ENCODE data around the gene GAA.

DNA sequence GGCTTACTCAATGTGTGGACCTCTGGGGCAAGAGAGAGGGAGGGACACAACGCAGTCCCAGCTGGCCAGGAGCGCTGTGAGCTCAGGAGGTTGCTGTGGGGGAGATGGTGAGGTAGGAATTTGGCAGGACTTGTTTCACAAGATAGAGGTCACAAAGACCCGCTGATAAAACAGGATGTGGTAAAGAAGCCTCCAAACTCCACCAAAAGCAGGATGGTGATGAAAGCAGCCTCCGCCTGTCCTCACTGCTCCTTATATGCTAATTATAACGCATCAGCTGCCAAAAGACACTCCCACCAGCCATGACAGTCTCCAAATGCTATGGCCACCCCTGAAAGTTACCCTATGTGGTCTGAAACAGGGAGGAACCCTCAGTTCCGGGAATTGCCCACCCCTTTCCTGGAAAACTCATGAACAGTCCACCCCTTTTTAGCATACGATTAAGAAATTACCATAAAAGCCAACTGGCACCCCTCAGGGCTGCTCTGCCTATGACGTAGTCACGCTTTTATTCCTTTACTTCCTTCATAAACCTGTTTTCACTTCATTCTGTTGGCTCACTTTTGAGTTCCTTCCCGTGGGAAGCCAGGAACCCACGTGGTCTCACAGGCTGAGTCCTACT lies 50.8 kb downstream of the GAA start:
- TF ChIP-seq CTCF (IDR thresholded peaks at IDR 0.05; ENCODE audit: insufficient read depth, low read length, poor library complexity, severe bottlenecking), result no peak
- no peak for TF ChIP-seq EZH2phosphoT487 (conservative IDR thresholded peaks at IDR 0.05; ENCODE audit: low read length)
